Astrocyte (in vitro differentiated cells and primary cell): ENCODE data around the gene SEMA6A. TPM values are rescaled to one million over a fixed set of nuclear protein-coding genes. Genes with fewer than 3 reads are reported as not detected.

ENCODE experiments used
- DNase-seq: peaks from one replicate; pipeline ENCODE4 v3.0.0-alpha.2; 2010; ENCODE audit warnings: low read depth
- FAIRE-seq: peaks from 2 replicates; lab custom pipeline; 2011; peaks lifted over from hg19 to GRCh38; lab: Jason Lieb, UNC
- H2AFZ ChIP-seq: 2 replicates; pipeline ENCODE4 v1.6.0; 2012; ENCODE audit warnings: low read depth, low read length, inconsistent platforms
- H3K27ac ChIP-seq: 2 replicates; pipeline ENCODE4 v1.5.1; 2011; ENCODE audit warnings: low read depth, low read length, inconsistent platforms
- H3K27me3 ChIP-seq: 2 replicates; pipeline ENCODE4 v1.6.0; 2011; ENCODE audit warnings: low read length, inconsistent platforms; ENCODE audit not compliant: insufficient read depth
- H3K36me3 ChIP-seq: 2 replicates; pipeline ENCODE4 v1.5.1; 2011; ENCODE audit warnings: low read length, inconsistent platforms; ENCODE audit not compliant: insufficient read depth
- H3K4me1 ChIP-seq: 2 replicates; pipeline ENCODE4 v1.5.1; 2011; ENCODE audit warnings: low read length, inconsistent platforms; ENCODE audit not compliant: insufficient read depth
- H3K4me2 ChIP-seq: 2 replicates; pipeline ENCODE4 v1.6.0; 2012; ENCODE audit warnings: low read length, inconsistent platforms
- H3K4me3 ChIP-seq: 2 replicates; pipeline ENCODE4 v1.5.1; 2011; ENCODE audit warnings: low read depth, mild to moderate bottlenecking, low read length, inconsistent platforms; ENCODE audit not compliant: insufficient read depth
- H3K79me2 ChIP-seq: 2 replicates; pipeline ENCODE4 v1.6.0; 2012; ENCODE audit warnings: mild to moderate bottlenecking, low read length, inconsistent platforms; ENCODE audit not compliant: insufficient read depth
- H3K9ac ChIP-seq: 2 replicates; pipeline ENCODE4 v1.6.0; 2012; ENCODE audit warnings: mild to moderate bottlenecking, low read length, inconsistent platforms
- H3K9me3 ChIP-seq: 2 replicates; pipeline ENCODE4 v1.5.1; 2012; ENCODE audit warnings: low read depth, mild to moderate bottlenecking, low read length, inconsistent platforms; ENCODE audit not compliant: insufficient read depth
- H4K20me1 ChIP-seq: 2 replicates; pipeline ENCODE4 v1.6.0; 2012; ENCODE audit warnings: low read length, inconsistent platforms; ENCODE audit not compliant: insufficient read depth
- H3K27ac Mint-ChIP-seq: one replicate; pipeline ENCODE4 v1.8.0; 2021; ENCODE audit warnings: mild to moderate bottlenecking, mixed read lengths; ENCODE audit not compliant: unreplicated experiment
- H3K27me3 Mint-ChIP-seq: one replicate; pipeline ENCODE4 v1.8.0; 2021; ENCODE audit warnings: low read depth, mixed read lengths; ENCODE audit not compliant: unreplicated experiment
- H3K36me3 Mint-ChIP-seq: one replicate; pipeline ENCODE4 v1.8.0; 2021; ENCODE audit warnings: low read depth, mixed read lengths; ENCODE audit not compliant: unreplicated experiment
- H3K4me1 Mint-ChIP-seq: one replicate; pipeline ENCODE4 v1.8.0; 2021; ENCODE audit warnings: low read depth, mixed read lengths; ENCODE audit not compliant: unreplicated experiment
- H3K4me3 Mint-ChIP-seq: one replicate; pipeline ENCODE4 v1.8.0; 2021; ENCODE audit warnings: mild to moderate bottlenecking, moderate library complexity, mixed read lengths; ENCODE audit not compliant: unreplicated experiment
- H3K9me3 Mint-ChIP-seq: one replicate; pipeline ENCODE4 v1.8.0; 2021; ENCODE audit warnings: mild to moderate bottlenecking, mixed read lengths; ENCODE audit not compliant: unreplicated experiment
- EZH2 ChIP-seq: IDR thresholded peaks from 2 replicates; pipeline ENCODE4 v1.6.1; 2012; ENCODE audit warnings: mild to moderate bottlenecking, low read length, inconsistent platforms; ENCODE audit not compliant: insufficient read depth
- total RNA-seq: library from RNA; stranded (reverse); gene quantifications from 2 replicates; pipeline ENCODE4 v1.2.1, GENCODE V29; 2021
- TF ChIP-seq, protein P1 (sequence below): IDR thresholded peaks from 2 replicates; pipeline ENCODE4 v1.5.1; 2011; ENCODE audit warnings: low read depth, mild to moderate bottlenecking, inconsistent platforms, low read length, moderate library complexity; ENCODE audit not compliant: insufficient read depth

Gene SEMA6A
- total RNA-seq, 1 donor from 2014 or later, result 34.2 TPM

GRCh38 chr5:116553366-116553765, 21.3 kb downstream of the SEMA6A start:
- H2AFZ ChIP-seq, result no peak overlapping the region
- H3K4me3 ChIP-seq, result no peak overlapping the region
- no peaks in the 10 kb centered on the region for H3K27me3 Mint-ChIP-seq
- TF ChIP-seq, protein P1, sequence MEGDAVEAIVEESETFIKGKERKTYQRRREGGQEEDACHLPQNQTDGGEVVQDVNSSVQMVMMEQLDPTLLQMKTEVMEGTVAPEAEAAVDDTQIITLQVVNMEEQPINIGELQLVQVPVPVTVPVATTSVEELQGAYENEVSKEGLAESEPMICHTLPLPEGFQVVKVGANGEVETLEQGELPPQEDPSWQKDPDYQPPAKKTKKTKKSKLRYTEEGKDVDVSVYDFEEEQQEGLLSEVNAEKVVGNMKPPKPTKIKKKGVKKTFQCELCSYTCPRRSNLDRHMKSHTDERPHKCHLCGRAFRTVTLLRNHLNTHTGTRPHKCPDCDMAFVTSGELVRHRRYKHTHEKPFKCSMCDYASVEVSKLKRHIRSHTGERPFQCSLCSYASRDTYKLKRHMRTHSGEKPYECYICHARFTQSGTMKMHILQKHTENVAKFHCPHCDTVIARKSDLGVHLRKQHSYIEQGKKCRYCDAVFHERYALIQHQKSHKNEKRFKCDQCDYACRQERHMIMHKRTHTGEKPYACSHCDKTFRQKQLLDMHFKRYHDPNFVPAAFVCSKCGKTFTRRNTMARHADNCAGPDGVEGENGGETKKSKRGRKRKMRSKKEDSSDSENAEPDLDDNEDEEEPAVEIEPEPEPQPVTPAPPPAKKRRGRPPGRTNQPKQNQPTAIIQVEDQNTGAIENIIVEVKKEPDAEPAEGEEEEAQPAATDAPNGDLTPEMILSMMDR, result no peak
- no peak for TF ChIP-seq EZH2
- no peaks in the 10 kb centered on the region for H3K79me2 ChIP-seq
- peaks cover 2% of the 10 kb centered on the region for H3K36me3 Mint-ChIP-seq
- no peaks in the 10 kb centered on the region for H3K9me3 ChIP-seq
- H4K20me1 ChIP-seq, result no peaks in the 10 kb centered on the region
- no peaks in the 10 kb centered on the region for H3K4me1 ChIP-seq
- no peak overlapping the region for H3K27ac ChIP-seq
- no peaks in the 10 kb centered on the region for H3K9me3 Mint-ChIP-seq
- no peaks in the 10 kb centered on the region for H3K36me3 ChIP-seq
- no peak overlapping the region for H3K4me2 ChIP-seq
- H3K4me1 Mint-ChIP-seq, result peaks cover 4% of the 10 kb centered on the region
- H3K27me3 ChIP-seq, result peaks cover 5% of the 10 kb centered on the region
- FAIRE-seq (no peak), DNase-seq (no peak)
- H3K4me3 Mint-ChIP-seq, result no peak overlapping the region
- H3K9ac ChIP-seq, result no peak overlapping the region
- H3K27ac Mint-ChIP-seq, result no peak overlapping the region

DNA sequence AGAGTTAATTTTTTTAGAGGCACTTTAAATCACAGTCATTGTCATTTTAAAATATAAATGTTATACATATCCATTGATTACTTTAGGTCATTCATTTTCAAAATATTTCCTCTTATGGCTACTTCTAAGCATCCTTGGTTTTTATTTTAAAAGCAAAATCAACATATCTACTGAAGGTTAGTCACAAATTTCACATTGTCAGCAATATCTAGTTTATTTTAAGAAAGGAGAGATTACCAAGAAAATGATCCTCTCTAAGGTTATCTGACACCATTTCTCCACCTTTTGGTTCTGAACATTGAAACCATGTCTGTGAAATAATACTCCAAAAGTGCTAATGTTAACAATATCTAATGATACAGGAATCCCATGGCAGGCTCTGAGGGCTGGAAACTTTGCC, 24.5 kb downstream of the SEMA6A start:
- H4K20me1 ChIP-seq, result no peaks in the 10 kb centered on the region
- H3K4me1 Mint-ChIP-seq, result peaks cover 4% of the 10 kb centered on the region
- peaks cover 8% of the 10 kb centered on the region for H3K27me3 ChIP-seq

GRCh38 chr5:116546743-116547124, 27.9 kb downstream of the SEMA6A start:
- no peaks in the 10 kb centered on the region for H3K27me3 Mint-ChIP-seq
- Histone ChIP-seq H3K27ac (no peak overlapping the region), H3K4me3 (no peak overlapping the region), H3K27me3 (peaks cover 8% of the 10 kb centered on the region), H3K36me3 (no peaks in the 10 kb centered on the region), H3K4me2 (no peak overlapping the region), H3K79me2 (no peaks in the 10 kb centered on the region), H3K9me3 (peaks cover 11% of the 10 kb centered on the region), H3K4me1 (no peaks in the 10 kb centered on the region), H3K9ac (no peak overlapping the region), H2AFZ (no peak overlapping the region), H4K20me1 (no peaks in the 10 kb centered on the region)
- no peak for TF ChIP-seq EZH2
- TF ChIP-seq, protein P1, result no peak
- no peak overlapping the region for H3K4me3 Mint-ChIP-seq
- no peak overlapping the region for H3K27ac Mint-ChIP-seq
- peaks cover 20% of the 10 kb centered on the region for H3K9me3 Mint-ChIP-seq
- peaks cover 5% of the 10 kb centered on the region for H3K36me3 Mint-ChIP-seq
- FAIRE-seq (no peak), DNase-seq (no peak)
- peaks cover 5% of the 10 kb centered on the region for H3K4me1 Mint-ChIP-seq

More for the DNA sequence above, 24.5 kb downstream of the SEMA6A start:
- Histone ChIP-seq H3K79me2 (no peaks in the 10 kb centered on the region), H2AFZ (no peak overlapping the region), H3K27ac (no peak overlapping the region), H3K4me3 (no peak overlapping the region), H3K9me3 (peaks cover 11% of the 10 kb centered on the region), H3K9ac (no peak overlapping the region), H3K36me3 (no peaks in the 10 kb centered on the region), H3K4me2 (no peak overlapping the region), H3K4me1 (no peaks in the 10 kb centered on the region)
- Mint-ChIP-seq H3K27ac (no peak overlapping the region), H3K36me3 (peaks cover 5% of the 10 kb centered on the region), H3K4me3 (no peak overlapping the region), H3K9me3 (peaks cover 16% of the 10 kb centered on the region), H3K27me3 (no peaks in the 10 kb centered on the region)
- TF ChIP-seq EZH2, result no peak
- TF ChIP-seq, protein P1, result no peak
- FAIRE-seq, result no peak
- no peak for DNase-seq
